Measurements from ENCODE around the gene RAB3A. TPM values are rescaled to one million over a fixed set of nuclear protein-coding genes. Genes with fewer than 3 reads are reported as not detected.

The RAB3A gene
- 2.9 and 3.2 TPM in 2 replicates for total RNA-seq
- long read RNA-seq = 0 reads

DNA sequence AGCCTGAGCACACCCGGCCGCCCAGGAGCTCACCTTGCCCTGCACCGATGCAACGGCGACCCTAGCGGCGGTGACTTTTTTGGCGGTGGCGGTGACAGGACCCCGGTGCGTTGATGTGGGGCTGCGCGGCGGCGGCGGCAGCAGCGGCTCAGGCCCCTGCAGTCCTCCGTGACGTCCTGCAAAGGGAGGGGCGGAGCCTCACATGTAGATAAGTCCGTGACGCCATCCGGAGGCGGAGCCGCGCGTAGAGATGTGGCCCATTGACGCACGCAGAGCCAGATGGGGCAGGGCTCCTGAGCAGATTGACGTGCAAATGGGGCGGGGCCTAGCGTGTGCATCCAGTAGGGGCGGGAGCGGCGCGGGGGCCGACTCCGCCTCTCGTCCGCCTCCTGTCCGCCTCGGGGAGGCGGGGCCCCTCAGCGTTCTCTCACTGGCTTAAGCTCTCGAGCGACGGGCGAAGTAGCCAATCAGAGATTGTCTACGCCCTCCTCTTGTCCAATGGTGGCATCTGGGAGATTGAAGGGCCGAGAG is at the start of gene RAB3A:
TSS of gene RAB3A (minus strand) at position 180 of the 531 bp plus-strand sequence. CDS start 1,302 bp downstream, outside the sequence.
- H3K4me3 Mint-ChIP-seq (ENCODE audit: unreplicated experiment) = peak within 1 kb of the TSS; percentile 86
- H3K4me1 Mint-ChIP-seq (ENCODE audit: unreplicated experiment) = peaks cover 27% of the 10 kb centered on the region
- peak within 1 kb of the TSS; percentile 97 for H3K27ac Mint-ChIP-seq (ENCODE audit: unreplicated experiment)
- peaks cover 3% of the 10 kb centered on the region for H3K36me3 Mint-ChIP-seq (ENCODE audit: unreplicated experiment)
- TF ChIP-seq CTCF (IDR thresholded peaks at IDR 0.05) = no peak
- no peaks in the 10 kb centered on the region for H3K9me3 Mint-ChIP-seq (ENCODE audit: unreplicated experiment)
- no peaks in the 10 kb centered on the region for H3K27me3 Mint-ChIP-seq (ENCODE audit: unreplicated experiment)
- DNase-seq (ENCODE audit: extremely low spot score, unreplicated experiment) = peak; percentile 100

DNA sequence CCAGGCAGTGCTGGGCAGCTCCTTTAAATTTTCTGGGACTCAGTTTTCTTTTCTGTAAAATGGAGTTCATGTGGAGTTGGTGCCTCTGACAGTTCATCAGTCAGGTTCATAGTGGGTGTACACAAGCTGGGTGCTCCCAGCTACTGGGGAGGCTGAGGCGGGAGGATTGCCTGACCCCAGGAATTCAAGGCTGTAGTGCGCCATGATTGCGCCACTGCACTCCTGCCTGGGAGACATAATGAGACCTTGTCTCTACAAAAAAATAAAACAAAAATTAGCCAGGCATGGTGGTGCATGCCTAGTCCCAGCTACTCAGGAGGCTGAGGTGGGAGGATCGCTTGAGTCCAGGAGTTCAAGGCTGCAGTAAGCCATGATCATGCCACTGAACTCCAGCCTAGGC is 49.3 kb upstream of the RAB3A start:
- H3K4me3 Mint-ChIP-seq (ENCODE audit: unreplicated experiment) = no peak overlapping the region
- no peaks in the 10 kb centered on the region for H3K36me3 Mint-ChIP-seq (ENCODE audit: unreplicated experiment)
- no peak overlapping the region for H3K27ac Mint-ChIP-seq (ENCODE audit: unreplicated experiment)
- DNase-seq (ENCODE audit: extremely low spot score, unreplicated experiment) = no peak
- no peak for TF ChIP-seq CTCF (IDR thresholded peaks at IDR 0.05)
- no peaks in the 10 kb centered on the region for H3K9me3 Mint-ChIP-seq (ENCODE audit: unreplicated experiment)
- H3K4me1 Mint-ChIP-seq (ENCODE audit: unreplicated experiment) = peaks cover 5% of the 10 kb centered on the region
- H3K27me3 Mint-ChIP-seq (ENCODE audit: unreplicated experiment) = peaks cover 15% of the 10 kb centered on the region

- Mint-ChIP-seq H3K9me3 (ENCODE audit: unreplicated experiment) (no peaks in the 10 kb centered on the region), H3K27me3 (ENCODE audit: unreplicated experiment) (peaks cover 15% of the 10 kb centered on the region), H3K36me3 (ENCODE audit: unreplicated experiment) (no peaks in the 10 kb centered on the region), H3K27ac (ENCODE audit: unreplicated experiment) (no peak overlapping the region), H3K4me3 (ENCODE audit: unreplicated experiment) (no peak overlapping the region), H3K4me1 (ENCODE audit: unreplicated experiment) (peaks cover 6% of the 10 kb centered on the region)
- no peak for TF ChIP-seq CTCF (IDR thresholded peaks at IDR 0.05)
- DNase-seq (ENCODE audit: extremely low spot score, unreplicated experiment) = no peak
These were observed 48.5 kb upstream of the RAB3A start for GRCh38 chr19:18252370-18252717.

- H3K27ac Mint-ChIP-seq (ENCODE audit: unreplicated experiment) = no peak overlapping the region
- no peaks in the 10 kb centered on the region for H3K9me3 Mint-ChIP-seq (ENCODE audit: unreplicated experiment)
- peaks cover 15% of the 10 kb centered on the region for H3K27me3 Mint-ChIP-seq (ENCODE audit: unreplicated experiment)
- H3K36me3 Mint-ChIP-seq (ENCODE audit: unreplicated experiment) = no peaks in the 10 kb centered on the region
- peak; percentile 89 for DNase-seq (ENCODE audit: extremely low spot score, unreplicated experiment)
- TF ChIP-seq CTCF (IDR thresholded peaks at IDR 0.05) = peak; percentile 91
- H3K4me1 Mint-ChIP-seq (ENCODE audit: unreplicated experiment) = peaks cover 6% of the 10 kb centered on the region
- no peak overlapping the region for H3K4me3 Mint-ChIP-seq (ENCODE audit: unreplicated experiment)
These were observed 47.9 kb upstream of the RAB3A start for GRCh38 chr19:18251587-18252369.

GRCh38 chr19:18249834-18250233 is 46.0 kb upstream of the RAB3A start:
- no peaks in the 10 kb centered on the region for H3K9me3 Mint-ChIP-seq (ENCODE audit: unreplicated experiment)
- peaks cover 6% of the 10 kb centered on the region for H3K4me1 Mint-ChIP-seq (ENCODE audit: unreplicated experiment)
- H3K4me3 Mint-ChIP-seq (ENCODE audit: unreplicated experiment) = no peak overlapping the region

More at GRCh38 chr19:18249834-18250233, 46.0 kb upstream of the RAB3A start:
- Mint-ChIP-seq H3K36me3 (ENCODE audit: unreplicated experiment) (no peaks in the 10 kb centered on the region), H3K27ac (ENCODE audit: unreplicated experiment) (no peak overlapping the region), H3K27me3 (ENCODE audit: unreplicated experiment) (peaks cover 12% of the 10 kb centered on the region)
- no peak for TF ChIP-seq CTCF (IDR thresholded peaks at IDR 0.05)
- no peak for DNase-seq (ENCODE audit: extremely low spot score, unreplicated experiment)

Measured in osteocyte (in vitro differentiated cells).